GM18907 (cell line): Measurements from ENCODE around the gene LRTM1.

Source experiments
- ATAC-seq: cut with Tn5 transposase; IDR thresholded peaks from one replicate; pipeline ENCODE4 v1.9.1; 2021; ENCODE audit warnings: mild to moderate bottlenecking, moderate library complexity; ENCODE audit not compliant: unreplicated experiment

Gene LRTM1

DNA sequence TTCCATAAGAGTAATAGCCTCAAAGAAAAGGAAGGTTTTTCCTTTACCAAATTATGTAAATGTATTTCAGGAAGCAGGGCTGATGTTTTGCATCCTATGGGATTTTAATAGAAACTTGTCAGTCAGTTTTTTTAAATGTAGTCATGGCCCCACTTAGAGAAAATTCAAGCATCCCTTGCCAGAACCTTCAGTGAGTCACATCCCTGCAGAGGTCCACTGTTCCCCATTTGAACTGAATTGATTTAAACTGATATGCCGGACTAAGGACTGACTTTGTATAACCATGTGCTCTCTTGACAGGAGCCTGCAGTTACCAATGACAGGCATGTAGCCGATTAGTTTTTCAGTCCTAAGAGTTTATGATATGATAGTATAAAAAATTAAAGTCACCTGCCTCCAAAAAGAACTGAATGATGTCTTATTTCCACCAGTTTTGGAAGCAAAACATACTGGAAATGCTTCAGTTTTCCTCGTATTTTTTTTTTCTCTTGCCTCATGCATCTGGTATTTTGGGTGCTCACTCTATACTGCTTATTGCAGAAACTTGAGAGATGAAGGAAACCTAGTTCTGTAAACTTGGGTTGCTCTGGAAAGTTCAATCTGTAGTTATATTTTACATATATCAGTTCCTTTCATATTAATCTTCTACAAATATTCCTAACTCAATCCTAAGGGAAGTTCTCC is 30.7 kb downstream of the LRTM1 start:
- ATAC-seq: no peak

- ATAC-seq: no peak
Observed at GRCh38 chr3:54895613-54896012, 32.2 kb downstream of the LRTM1 start.

DNA sequence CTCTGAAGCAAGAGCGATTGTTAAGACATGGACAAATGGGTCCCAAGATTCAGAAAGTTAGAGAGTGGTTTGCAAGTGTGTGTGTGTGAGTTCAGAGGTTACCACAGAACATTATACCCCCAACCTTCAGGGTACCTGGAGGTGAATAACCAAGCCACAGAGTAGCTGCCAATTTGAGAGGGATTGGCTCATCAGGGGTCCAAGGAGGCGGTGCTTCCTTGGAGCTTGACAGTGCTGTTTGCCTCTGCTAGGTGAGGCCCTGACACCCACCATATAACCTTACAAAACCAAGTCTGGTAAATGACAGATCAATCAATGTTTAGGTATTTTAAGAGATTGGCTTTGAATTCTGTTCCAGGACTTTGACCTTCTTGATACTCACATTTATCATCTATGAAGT is 35.7 kb downstream of the LRTM1 start:
- ATAC-seq: no peak

GRCh38 chr3:54891540-54891897 is 36.3 kb downstream of the LRTM1 start:
- no peak for ATAC-seq

DNA sequence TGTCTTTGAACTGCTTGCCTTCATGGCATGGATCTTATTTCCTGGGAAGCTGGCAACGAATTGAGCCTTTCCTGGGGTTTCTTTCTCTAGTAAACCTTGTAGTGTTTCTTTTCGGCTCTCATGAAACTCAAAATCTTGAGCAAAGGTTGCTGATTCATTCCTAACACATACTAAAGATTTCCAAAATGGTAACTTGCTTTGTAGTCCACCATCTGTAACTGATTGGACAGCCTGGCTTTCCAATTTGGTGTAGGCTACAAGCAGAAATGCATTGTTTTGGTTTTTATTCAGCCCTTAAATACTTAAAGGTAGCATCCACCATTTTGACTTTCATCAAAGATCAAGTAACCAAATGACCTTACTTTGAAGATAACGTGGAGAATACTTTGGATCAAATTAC is 38.1 kb downstream of the LRTM1 start:
- ATAC-seq: no peak

DNA sequence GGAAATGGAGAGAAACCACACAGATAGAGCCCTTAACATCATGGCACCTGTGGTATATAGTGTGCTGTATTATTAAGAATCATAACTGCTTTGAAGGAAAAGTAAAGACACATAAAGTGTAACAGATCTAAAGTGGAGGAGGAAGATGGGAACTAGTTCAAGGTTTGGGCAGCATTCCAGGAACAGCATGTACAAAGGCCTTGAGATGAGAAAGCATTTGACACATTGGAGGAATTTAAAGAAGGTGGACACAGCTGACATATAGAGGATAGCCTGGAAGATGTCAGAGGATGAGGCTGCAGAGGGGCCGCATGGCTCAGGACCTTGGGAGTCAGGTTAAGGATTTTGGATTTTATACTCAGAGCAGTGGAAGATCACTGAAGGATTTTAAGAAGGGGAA is 39.0 kb downstream of the LRTM1 start:
- ATAC-seq: no peak

DNA sequence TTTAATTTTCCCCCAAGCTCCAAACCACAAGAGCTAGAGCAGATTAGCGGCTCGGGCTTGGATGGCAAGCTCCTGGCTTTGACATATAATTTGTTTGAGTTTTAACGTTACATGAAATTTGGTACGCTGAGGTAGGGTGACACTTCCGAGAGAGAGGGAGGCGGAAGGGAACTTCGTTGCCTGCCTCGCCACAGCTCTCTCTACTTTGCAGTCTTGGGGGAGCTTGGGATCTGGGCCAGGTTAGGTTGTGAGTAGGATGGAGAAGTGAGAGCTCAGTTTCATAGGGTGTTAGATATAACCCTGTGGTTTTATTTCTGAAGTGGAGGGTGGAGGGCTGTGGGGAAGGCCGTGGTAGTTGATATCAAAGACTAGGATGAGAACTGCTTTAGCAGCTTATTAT is 39.7 kb downstream of the LRTM1 start:
- ATAC-seq: no peak

DNA sequence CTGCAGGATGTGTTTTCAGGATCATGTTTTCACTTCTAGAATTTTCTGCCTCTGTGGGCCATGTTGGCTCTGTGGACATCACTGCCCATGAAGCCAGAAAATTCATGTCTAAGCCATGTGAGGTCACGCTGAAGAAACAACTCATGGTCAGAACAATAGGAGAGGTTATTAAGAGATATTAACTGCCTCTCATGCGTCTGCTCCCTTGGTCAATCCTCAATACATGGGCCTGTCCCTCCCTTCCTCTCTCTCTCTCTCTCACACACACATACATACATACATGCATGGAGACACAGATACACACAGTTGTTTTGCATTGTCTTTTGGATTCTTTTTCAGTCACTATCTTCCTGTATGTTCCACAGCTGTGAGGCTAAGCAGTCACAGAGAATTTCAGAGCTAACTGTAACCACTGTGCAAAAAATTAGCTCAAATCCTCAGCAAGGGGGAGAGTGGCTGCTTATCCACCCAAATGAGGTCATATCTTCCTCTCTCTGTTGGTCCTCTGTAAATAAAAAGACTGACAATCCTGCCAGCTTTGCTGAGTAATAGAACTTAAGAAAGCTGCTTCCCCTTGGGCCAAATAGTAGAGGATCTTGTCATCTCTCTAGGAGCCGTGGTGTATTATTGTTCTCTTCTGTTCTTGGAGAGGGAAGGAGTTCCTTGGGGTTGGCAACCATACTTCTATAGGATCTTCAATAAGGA is 45.6 kb downstream of the LRTM1 start:
- no peak for ATAC-seq

DNA sequence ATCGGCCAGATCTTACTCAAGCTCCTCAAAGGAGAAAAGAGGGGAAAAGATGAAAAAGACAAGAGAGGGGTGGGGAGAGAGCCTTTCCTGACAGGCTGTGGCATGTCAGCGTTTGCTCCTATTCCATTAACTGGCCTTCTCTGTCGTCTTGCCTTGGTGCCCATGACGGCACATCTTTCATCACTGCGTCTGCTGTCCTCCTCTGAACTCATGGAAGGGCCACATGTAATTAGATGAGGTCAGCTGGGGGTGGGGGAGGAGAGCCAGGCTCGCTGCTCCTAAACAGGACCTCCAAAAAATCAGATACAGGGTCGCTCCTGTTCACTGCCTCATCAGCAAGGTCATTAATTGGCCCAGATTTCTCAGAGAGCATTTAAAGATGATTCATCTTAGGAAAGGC is 49.7 kb downstream of the LRTM1 start:
- no peak for ATAC-seq

GRCh38 chr3:54877730-54878129 is 50.1 kb downstream of the LRTM1 start:
- no peak for ATAC-seq

GRCh38 chr3:54876694-54877093 is 51.2 kb downstream of the LRTM1 start:
- no peak for ATAC-seq

GRCh38 chr3:54875596-54876268 is 52.1 kb downstream of the LRTM1 start:
- ATAC-seq: no peak

DNA sequence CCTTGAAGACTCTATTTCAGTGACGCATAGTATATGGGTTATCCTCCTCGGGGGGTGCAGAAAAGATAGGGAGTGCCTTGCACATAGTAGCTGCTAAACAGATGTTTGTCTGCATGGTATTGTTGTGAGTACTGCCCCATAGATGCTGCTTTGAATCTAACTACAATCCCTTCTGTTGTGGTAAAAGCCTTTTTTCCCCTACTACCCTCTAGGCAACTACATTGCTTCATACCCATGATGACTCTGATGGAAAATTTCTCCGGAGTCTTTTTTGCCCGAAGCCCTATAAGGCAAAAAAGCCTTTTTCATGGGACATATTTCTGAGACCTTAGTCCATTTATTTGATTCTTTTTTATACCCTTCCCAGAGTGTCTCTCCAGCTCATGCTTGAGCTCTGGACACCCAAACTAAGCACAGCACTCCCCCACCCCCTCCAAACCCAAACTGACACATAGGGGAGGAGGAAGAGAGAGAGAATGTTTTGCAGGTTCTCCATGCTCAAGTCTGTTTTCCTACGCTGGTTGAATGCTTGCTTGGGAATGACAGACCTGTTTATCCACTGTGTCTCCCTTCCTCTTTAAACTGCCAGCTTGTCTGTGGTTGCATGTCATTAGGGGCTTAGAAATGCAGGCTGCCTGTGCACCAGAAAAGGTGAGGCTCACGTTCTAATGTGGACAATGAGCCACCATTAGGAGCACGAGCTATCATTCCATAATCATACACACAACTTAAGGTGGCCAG is 52.9 kb downstream of the LRTM1 start:
- ATAC-seq: no peak

- no peak for ATAC-seq
Observed at GRCh38 chr3:54873059-54874010, 54.5 kb downstream of the LRTM1 start.

GRCh38 chr3:54871867-54872266 is 56.0 kb downstream of the LRTM1 start:
- no peak for ATAC-seq

DNA sequence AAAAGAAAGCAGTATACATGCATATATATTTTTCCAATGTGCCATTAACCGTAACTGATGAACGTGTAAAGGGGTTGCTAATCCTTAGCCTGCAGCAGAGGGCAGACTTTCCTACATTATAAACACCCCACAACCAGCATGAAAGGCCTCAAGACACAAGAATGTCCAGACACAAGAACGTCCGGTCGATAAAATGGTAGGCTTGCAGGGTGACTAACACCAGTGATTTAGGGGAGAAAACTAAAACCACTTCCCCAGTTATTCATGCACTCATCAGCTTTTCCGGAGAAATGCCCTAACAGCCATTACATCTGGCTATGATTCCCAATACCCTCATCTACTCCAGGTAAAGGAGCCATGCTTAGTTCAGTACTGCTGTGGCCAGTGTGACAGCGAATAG is 57.4 kb downstream of the LRTM1 start:
- no peak for ATAC-seq
